Measurements from ENCODE around the gene SEPSECS.
"Not testable (repeated sequence)": the region's sequence is repeated elsewhere in the genome, so short reads cannot be mapped to it uniquely, and the experiment has no call there.

The SEPSECS gene

DNA sequence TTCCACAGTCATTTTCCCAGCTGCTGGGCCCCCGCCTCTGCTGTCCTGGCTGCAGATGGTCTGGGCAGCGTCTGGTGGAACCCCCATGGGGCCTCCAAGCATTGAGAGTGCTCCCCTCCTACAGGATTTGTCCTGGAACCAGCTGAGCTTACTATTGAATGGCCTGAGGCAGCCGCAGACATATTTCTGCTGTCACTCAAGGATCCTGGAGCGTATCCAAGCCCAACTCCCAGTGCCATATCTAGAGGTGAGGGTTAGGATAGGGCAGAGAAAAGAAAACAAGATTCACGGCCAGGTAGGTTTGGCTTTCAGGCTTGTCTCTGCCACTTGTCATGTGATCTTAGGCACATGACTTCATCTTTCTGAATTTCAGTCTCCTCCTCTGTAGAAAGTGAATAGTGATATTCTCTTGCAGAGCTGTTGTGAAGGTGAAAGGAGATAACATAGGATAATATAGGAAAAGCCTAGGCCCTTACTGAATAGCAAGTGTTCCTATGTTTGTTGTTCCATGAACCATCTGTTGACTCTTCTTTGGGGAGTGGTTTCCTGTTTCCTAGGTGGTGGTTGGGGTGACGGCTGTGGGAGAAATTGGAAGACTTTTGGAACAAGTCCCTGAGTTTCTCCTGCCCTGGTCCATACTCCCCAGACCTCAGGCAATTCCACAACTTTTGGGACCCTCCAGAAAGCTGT, 52.3 kb downstream of the SEPSECS start:
- DNase-seq, result peak; percentile 5

DNA sequence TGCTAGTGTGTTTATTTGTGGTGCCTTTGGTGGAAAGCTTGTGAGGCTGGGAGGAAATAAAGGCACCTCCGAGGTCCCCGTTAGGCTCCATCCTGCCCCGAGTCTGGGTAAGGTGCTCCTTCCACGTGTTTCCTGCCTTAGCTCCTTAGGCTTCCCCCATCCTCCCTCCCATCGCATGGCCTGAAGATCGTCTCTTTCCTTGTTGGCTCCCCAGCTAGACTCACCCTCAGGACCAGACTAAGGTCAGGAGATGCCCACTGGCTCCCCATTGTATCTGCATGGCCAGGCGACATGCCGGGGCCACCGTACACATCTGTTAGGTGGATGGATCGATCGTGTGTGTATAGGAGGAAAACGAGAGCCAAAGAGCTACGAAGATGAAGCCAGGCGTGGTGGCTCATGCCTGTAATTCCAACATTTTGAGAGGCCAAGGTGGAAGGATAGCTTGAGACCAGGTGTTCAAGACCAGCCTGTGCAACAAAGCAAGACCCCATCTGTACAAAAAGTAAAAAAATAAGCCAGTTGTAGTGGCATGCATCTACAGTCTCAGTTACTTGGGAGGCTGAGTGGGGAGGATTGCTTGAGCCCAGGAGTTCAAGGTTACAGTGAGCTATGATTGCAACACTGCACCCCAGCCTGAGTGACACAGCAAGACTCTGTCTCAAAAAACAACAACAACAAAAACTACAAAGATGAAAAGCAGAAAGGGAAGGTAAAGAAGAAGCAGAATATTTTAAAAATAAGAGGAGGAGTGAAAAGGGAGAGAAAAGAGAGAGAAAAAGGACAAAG, 53.7 kb downstream of the SEPSECS start:
- no peak for DNase-seq

DNA sequence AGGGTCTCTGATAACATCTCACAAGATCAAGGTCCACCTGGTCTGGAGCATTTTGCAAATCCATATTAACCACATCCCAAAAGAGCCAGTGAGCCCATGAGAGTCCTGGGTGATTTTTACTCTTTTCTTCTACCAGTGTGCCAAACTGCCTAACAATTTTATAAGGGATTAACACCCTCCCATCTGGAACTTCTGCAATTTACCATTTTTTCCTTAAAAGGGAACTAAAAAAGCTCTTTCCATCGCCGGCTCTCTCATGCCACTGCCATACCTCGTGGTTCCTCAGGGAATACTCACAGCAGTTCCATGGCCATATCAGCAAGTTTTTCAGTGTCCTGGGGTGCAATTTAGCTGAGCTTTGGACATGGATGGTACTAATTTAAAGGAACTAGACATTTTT, 55.7 kb downstream of the SEPSECS start:
- DNase-seq, result no peak

GRCh38 chr4:25103418-25103817, 56.8 kb downstream of the SEPSECS start:
- no peak for DNase-seq

DNA sequence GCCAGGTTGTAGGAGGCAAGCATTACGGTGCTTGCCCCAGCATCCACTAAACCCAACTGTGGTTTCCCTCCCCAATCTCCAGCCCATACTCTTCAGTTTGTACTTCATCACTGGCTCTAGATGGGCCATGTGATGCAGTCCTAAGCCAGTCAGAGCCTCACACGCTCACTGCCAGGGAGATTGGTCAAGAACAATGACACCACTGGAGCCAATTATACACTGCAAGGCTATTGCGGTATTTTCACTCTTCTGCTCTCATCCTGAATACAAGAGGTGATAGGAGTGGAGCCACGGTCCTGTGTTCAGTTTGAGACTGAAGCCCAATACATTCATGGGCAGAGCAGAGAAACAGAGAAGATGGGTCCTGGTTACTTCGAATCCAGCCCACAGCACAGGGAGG, 58.4 kb downstream of the SEPSECS start:
- no peak for DNase-seq

GRCh38 chr4:25100710-25101109, 59.5 kb downstream of the SEPSECS start:
- no peak for DNase-seq

DNA sequence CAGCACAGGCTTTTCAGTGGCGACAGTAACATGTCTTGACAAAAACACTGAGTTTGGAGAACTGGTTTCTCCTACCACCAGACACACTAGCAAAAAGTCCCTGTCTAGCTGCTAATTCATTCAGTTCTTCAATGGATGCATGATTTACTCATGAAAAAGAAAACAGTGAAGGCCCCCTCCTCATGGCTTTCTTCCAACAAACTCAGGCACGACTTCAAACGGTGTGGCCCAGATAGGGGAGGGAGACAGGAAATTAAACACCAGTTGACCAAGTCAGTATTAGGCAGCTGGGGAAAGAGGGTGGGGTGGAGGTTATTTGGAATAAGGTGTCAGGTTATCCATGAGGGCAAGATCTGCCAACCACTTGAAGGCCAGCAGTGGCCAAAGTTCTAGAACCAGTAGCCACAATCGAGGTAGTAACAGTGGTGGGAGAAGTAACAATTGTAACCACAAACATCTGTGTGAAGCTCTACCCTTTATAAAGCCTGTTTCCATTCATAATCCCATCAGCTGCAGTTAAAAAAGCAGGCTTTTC, 60.2 kb downstream of the SEPSECS start:
- no peak for DNase-seq

DNA sequence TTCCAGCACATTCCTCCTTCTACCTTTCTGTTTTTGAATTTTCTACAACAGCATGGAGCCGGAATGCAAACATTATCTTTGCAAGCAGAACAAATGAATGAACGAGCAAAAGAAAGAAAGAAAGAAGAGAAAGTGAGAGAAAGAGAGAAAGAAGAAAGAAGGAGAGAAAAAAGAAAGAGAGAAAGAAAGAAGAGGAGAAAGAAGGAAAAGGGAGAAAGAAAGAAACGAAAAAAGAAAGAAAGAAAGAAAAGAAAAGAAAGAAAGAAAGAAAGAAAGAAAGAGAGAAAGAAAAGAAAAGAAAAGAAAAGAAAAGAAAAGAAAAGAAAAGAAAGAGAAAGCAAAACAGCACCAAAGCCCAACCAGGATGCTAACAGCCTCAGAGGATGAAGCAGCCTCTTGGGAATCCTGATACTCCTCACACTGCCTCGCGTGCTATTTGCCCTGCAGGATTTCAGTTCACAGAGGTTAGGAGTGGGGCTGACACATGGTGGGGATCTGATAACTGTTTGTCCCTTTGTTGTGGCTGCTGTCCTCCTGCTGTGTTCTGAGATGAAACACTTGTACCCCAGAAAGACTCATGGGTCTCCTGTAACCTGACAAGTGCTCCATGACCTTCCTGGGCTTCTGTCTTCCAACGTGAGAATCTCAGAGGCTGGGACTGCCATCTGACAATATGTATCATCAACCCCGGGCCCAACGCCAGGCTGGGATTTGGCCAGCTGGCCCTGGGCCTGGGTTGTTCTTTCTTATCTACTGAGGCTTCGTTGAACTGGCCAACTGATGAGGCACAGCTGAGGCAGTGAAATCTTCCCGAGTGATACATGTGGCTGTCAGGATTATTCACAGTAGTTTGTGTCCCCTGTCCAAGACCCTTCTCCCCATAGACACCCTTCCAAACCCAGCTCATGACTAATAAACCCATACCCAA, 61.0 kb downstream of the SEPSECS start:
- no peak for DNase-seq

DNA sequence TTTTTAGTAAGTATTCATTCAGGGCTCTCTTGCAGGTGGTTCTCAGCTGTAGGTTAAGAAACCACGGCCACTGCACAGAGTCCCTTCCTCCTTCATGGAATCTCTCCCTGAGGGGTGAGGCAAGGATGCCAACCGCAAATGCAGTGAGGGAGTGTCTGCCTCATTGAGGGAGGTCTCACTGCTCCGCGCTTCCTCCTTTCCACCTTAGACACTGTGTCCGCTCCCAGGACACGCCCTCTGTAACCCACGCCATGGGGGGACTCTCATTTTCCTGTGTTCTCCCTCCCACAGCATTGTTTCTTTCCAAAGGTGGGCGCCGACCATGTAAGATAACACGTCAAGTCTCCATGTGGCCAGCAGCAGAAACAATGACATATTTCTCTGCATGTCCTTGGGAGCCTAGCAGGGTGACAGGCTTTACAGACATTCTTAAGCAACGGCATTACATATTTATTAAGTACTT, 63.2 kb downstream of the SEPSECS start:
- DNase-seq, result no peak

- DNase-seq, result no peak
These were observed 63.8 kb downstream of the SEPSECS start for GRCh38 chr4:25096251-25096980.

DNA sequence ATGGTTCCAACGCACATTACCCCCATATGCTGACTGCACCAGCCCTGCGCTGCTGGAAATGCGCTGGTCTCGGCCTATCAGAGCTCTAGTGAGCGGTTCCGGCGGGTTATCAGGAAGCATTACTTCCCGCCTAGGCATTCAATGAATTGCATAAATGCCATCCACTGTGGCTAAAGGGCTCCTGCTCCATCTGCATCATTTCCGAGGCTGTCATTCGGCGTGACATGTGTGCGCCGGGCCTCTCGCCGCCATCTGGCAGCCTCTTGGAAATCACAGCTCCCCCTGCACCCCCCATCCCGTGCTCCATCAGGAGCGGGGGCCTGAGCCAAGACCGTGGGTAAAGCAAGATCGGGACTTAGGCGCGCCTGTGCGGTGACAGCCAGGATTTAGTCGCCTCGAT, 64.4 kb downstream of the SEPSECS start:
- DNase-seq, result no peak

DNA sequence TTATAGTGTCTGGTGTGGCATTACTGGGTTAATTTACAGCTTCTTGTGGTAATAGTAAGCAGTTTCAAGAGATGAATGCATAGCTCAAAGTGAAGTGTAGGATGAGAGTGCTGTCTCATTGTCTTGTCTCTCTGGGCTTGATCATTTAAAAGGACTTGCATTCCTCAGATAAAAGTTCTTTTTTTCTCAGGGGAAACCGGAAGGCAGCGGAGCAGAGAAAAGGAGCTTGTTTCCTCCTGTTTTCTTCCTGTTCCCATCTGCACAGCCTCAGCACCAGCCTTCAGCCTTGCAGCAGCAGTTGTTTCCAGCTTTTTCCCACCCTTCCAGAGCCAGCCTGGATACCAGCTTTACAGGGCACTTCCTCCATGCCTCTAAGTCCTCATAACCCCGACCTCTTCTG, 68.1 kb downstream of the SEPSECS start:
- DNase-seq, result no peak

- DNase-seq, result no peak
These were observed 69.7 kb downstream of the SEPSECS start for GRCh38 chr4:25090516-25090915.

DNA sequence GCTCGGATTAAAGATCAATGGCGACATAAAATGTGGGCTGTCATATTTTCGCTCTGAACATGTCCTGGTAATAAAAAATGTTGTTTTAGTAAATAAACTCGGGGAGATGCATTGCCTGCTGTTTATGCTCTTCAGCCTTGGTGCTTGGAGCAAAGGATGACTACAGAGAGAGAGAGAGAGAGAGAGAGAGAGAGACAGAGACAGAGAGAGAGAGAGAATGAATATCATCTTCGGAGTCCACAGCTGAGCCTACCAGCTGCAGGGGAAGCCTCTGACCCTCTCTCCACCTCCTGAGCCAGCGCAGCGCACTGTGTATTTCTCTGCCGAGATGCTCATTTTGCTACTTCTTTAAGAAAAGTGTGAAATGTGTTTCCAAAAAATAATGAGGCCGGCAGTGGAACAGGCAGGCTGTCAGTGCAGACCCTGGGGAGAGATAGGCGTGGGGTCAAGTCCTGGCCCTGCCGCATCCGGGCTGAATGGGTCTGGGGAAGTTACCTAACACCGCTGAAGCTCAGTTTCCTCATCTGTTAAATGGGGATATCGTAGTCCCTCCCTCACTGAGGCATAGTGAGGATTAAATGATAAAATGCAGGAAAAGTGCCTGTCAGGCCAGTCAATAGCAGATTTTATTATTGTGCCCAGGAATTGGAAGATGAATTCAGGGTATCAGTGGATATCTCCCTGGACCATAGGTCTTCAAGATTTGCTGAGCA, 71.0 kb downstream of the SEPSECS start:
- DNase-seq, result no peak

DNA sequence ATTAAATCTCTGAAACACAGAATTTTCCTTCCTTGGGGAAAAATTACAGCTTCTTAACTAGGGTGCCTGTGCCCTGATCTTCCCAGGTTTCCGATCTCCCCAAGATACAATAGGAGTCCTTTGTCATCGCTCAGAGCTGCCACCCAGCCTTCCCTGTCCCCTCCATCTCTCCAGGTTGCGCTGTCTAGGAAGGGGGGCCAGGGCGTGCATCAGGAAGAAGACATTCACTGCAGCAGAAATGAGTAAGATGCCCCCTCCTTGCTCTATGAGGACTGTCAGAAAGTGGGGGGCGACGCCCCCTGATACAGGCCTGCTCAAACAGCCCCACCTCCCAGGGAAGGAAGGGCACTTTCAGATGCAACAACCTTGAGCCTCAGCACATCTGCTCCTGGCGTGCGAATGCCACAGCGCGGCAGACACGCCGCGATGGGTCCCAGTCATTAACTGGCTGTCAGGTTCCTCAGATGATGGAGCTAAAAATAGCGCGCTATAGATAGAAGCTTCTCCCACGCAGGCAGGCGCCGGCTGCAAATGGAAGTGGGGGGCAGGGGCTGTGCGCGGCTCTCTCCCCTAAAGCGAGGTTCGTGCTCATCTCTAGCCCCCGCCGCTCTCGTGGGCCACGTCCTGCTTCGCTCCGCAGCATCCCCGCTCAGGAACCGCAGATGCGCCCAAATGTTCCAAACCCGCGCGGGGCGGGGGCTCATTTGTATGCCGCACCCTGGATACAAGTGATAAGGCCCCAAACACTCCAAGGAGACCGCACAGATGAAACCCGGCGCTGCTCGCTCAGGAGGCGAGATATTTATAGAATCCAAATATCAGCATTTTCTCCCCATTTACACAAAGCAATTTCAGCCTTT, 71.9 kb downstream of the SEPSECS start:
- no peak for DNase-seq

- no peak for DNase-seq
These were observed 74.6 kb downstream of the SEPSECS start for GRCh38 chr4:25085671-25086070.

DNA sequence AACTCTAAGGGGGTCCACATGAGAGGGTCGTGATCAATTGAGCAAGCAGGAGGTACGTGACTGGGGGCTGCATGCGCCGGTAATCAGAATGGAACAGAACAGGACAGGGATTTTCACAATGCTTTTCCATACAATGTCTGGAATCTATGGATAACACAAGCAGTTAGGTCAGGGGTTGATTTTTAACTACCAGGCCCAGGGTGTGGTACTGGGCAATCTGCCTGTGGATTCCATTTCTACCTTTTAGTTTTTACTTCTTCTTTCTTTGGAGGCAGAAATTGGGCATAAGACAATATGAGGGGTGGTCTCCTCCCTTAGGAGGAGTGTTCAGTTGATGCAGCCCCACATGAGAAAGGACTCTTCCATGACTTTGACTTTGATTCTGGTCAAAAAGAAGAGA, 76.8 kb downstream of the SEPSECS start:
- not testable (repeated sequence) for DNase-seq

- DNase-seq, result no peak
These were observed 78.3 kb downstream of the SEPSECS start for GRCh38 chr4:25081866-25082471.

- no peak for DNase-seq
These were observed 79.7 kb downstream of the SEPSECS start for GRCh38 chr4:25080571-25080970.

DNA sequence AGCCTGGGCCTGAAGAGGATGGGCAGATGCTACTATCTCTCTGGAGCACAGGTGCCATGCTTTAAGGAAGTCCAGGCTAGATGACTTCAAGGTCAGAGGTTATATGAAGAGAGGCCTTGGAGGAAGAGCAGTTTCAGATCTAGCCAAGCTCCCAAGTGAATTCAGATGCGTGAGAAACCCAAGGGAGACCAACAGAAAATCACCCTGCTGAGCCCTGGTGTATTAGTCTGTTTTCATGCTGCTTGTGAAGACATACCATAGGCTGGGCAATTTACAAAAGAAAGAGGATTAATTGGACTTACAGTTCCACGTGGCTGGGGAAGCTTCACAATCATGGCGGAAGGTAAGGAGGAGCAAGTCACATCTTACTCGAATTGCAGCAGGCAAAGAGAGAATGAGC, 81.7 kb downstream of the SEPSECS start:
- DNase-seq, result no peak

Measured in NCI-H510A (cell line).